OCI-LY3 (cell line): ENCODE results near the gene CGB3.

Source experiments
- EZH2phosphoT487 ChIP-seq: fragments of 200-600 bp; shearing (Covaris generic); IDR thresholded peaks from 2 replicates; pipeline ENCODE4 v1.6.1; 2018; ENCODE audit warnings: antibody characterized with exemption, mixed run types, low read depth
- TF ChIP-seq, protein P1 (sequence below): fragments of 200-600, 300-600 bp; sonication (generic); IDR thresholded peaks from 2 replicates; pipeline ENCODE4 v1.5.1; 2014; ENCODE audit warnings: antibody characterized with exemption, low read length, low read depth

DNA sequence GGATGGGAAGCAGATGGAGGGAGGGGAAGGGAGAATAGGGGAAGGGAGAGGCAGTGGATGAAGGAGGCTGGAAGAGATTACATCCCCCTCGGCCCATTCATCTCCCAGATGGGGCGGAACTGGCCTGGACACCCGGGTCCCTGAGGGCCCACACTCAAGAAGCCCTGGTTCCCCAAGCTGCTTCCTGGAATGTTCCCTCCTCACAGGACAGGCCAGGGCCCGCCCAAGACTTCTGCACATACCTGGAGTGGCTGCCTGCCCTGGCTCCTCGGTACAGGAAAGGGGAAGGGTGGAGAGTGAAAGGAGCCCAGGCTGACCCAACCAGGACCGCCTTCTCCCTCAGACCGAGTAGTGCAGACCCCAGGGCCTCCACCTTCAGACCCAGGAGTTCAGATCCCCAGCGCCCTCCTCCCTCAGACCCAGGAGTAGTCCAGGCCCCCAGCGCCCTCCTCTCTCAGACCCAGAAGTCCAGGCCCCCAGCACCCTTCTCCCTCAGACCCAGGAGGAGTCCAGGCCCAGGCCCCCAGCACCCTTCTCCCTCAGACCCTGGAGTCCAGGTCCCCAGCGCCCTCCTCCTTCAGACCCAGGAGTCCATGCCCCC is 40.0 kb upstream of the CGB3 start:
- no peak for TF ChIP-seq EZH2phosphoT487
- TF ChIP-seq, protein P1, sequence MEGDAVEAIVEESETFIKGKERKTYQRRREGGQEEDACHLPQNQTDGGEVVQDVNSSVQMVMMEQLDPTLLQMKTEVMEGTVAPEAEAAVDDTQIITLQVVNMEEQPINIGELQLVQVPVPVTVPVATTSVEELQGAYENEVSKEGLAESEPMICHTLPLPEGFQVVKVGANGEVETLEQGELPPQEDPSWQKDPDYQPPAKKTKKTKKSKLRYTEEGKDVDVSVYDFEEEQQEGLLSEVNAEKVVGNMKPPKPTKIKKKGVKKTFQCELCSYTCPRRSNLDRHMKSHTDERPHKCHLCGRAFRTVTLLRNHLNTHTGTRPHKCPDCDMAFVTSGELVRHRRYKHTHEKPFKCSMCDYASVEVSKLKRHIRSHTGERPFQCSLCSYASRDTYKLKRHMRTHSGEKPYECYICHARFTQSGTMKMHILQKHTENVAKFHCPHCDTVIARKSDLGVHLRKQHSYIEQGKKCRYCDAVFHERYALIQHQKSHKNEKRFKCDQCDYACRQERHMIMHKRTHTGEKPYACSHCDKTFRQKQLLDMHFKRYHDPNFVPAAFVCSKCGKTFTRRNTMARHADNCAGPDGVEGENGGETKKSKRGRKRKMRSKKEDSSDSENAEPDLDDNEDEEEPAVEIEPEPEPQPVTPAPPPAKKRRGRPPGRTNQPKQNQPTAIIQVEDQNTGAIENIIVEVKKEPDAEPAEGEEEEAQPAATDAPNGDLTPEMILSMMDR: no peak
